Right atrium auricular region (tissue), 2 donors: Measurements from ENCODE around the gene TOM1L2. TPM values are rescaled to one million over a fixed set of nuclear protein-coding genes. Genes with fewer than 3 reads are reported as not detected.

Experiments
- DNase-seq: peaks from one replicate; pipeline ENCODE4 v3.0.0-alpha.2; 2019; ENCODE audit warnings: low spot score
- H3K27ac ChIP-seq, 2 donors: fragments of 200-600 bp; sonication (generic); 1 replicate in 1 of 2; 2 replicates in 1 of 2; pipeline ENCODE4 v1.5.1; 2016 to 2019
- H3K27me3 ChIP-seq, 2 donors: fragments of 200-600 bp; sonication (generic); one replicate each; pipeline versions ENCODE4 v1.5.1 to v1.6.0; 2017 to 2019
- H3K36me3 ChIP-seq: fragments of 200-600 bp; sonication (generic); one replicate; pipeline ENCODE4 v1.5.1; 2016
- H3K4me1 ChIP-seq, 2 donors: fragments of 200-600 bp; sonication (generic); one replicate each; pipeline versions ENCODE4 v1.5.1 to v1.6.0; 2017 to 2019
- H3K4me3 ChIP-seq, 2 donors: fragments of 200-600 bp; sonication (generic); 1 replicate in 1 of 2; 2 replicates in 1 of 2; pipeline ENCODE4 v1.5.1; 2017 to 2019; ENCODE audit warnings: mild to moderate bottlenecking in 1 of 2, moderate library complexity in 1 of 2
- H3K9me3 ChIP-seq, 2 donors: fragments of 200-600 bp; sonication (generic); one replicate each; pipeline ENCODE4 v1.5.1; 2019
- total RNA-seq, 2 donors: library from RNA; depleted of rRNA; stranded (reverse); fragments of >200 nt; gene quantifications; one replicate each; pipeline ENCODE4 v1.1.0, GENCODE V29; 2016
- TF ChIP-seq, protein P1 (sequence below), 2 donors: fragments of 200-600 bp; sonication (generic); IDR thresholded peaks; one replicate each; pipeline ENCODE4 v1.5.1; 2019; ENCODE audit warnings: antibody characterized with exemption in 2 of 2

The TOM1L2 gene
- total RNA-seq, 2 donors from 2014 or later: 186 to 347 TPM

DNA sequence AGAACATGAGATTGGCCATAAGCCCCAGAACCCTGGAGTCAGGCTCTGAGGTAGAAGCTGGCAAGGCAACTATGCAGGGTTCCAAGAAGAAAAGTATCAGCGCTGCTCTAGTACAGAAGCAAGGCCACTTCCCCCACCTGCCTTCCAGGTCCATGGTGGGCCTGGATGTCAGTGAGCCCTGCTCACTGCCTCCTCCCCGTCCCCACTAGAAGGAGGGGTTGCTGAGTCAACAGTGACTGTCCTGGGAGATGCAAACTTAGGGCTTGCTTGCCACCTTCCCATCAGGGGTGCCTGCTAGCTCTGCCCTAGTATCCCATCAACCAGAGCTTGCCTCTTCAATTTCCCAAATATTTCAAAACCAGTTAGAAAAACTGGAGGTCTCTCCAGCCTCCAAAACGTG lies 105.8 kb downstream of the TOM1L2 start:
- H3K9me3 ChIP-seq: no peaks in the 10 kb centered on the region
- H3K27me3 ChIP-seq: no peaks in the 10 kb centered on the region
- H3K36me3 ChIP-seq: peaks cover 41% of the 10 kb centered on the region
- DNase-seq: no peak
- no peak overlapping the region for H3K27ac ChIP-seq
- peaks cover 0 to 24% of the 10 kb centered on the region in 2 donors for H3K4me1 ChIP-seq
- H3K4me3 ChIP-seq: no peak overlapping the region
- TF ChIP-seq, protein P1, sequence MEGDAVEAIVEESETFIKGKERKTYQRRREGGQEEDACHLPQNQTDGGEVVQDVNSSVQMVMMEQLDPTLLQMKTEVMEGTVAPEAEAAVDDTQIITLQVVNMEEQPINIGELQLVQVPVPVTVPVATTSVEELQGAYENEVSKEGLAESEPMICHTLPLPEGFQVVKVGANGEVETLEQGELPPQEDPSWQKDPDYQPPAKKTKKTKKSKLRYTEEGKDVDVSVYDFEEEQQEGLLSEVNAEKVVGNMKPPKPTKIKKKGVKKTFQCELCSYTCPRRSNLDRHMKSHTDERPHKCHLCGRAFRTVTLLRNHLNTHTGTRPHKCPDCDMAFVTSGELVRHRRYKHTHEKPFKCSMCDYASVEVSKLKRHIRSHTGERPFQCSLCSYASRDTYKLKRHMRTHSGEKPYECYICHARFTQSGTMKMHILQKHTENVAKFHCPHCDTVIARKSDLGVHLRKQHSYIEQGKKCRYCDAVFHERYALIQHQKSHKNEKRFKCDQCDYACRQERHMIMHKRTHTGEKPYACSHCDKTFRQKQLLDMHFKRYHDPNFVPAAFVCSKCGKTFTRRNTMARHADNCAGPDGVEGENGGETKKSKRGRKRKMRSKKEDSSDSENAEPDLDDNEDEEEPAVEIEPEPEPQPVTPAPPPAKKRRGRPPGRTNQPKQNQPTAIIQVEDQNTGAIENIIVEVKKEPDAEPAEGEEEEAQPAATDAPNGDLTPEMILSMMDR (IDR thresholded peaks at IDR 0.05): no peak

GRCh38 chr17:17865035-17865434 lies 107.2 kb downstream of the TOM1L2 start:
- TF ChIP-seq, protein P1 (IDR thresholded peaks at IDR 0.05): no peak
- H3K4me3 ChIP-seq: no peak overlapping the region
- no peak for DNase-seq
- H3K36me3 ChIP-seq: peaks cover 51% of the 10 kb centered on the region
- H3K4me1 ChIP-seq: peaks cover 0 to 29% of the 10 kb centered on the region in 2 donors
- H3K27me3 ChIP-seq: no peaks in the 10 kb centered on the region
- H3K9me3 ChIP-seq: no peaks in the 10 kb centered on the region
- H3K27ac ChIP-seq: no peak overlapping the region

DNA sequence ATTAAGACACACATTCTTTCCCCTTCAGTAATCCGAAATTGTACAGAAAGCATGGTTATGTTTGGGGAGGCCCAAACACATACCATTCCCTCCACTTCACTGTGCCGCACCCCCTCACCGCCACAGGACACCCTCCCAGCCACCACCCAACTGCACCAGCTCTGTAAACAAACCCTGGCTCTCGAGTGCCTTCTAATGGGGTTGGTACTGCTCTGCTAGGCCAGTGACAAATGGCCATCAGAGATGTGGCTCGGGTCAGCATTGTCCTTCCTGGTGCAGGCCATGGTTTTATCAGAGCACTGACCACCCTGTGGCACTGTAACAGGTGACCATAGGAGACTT lies 111.5 kb downstream of the TOM1L2 start:
- peaks cover 0 to 24% of the 10 kb centered on the region in 2 donors for H3K4me1 ChIP-seq
- DNase-seq: no peak
- peaks cover 24% of the 10 kb centered on the region for H3K36me3 ChIP-seq
- TF ChIP-seq, protein P1 (IDR thresholded peaks at IDR 0.05): no peak
- no peaks in the 10 kb centered on the region for H3K9me3 ChIP-seq
- H3K27me3 ChIP-seq: no peaks in the 10 kb centered on the region
- no peak overlapping the region for H3K27ac ChIP-seq
- no peak overlapping the region for H3K4me3 ChIP-seq

DNA sequence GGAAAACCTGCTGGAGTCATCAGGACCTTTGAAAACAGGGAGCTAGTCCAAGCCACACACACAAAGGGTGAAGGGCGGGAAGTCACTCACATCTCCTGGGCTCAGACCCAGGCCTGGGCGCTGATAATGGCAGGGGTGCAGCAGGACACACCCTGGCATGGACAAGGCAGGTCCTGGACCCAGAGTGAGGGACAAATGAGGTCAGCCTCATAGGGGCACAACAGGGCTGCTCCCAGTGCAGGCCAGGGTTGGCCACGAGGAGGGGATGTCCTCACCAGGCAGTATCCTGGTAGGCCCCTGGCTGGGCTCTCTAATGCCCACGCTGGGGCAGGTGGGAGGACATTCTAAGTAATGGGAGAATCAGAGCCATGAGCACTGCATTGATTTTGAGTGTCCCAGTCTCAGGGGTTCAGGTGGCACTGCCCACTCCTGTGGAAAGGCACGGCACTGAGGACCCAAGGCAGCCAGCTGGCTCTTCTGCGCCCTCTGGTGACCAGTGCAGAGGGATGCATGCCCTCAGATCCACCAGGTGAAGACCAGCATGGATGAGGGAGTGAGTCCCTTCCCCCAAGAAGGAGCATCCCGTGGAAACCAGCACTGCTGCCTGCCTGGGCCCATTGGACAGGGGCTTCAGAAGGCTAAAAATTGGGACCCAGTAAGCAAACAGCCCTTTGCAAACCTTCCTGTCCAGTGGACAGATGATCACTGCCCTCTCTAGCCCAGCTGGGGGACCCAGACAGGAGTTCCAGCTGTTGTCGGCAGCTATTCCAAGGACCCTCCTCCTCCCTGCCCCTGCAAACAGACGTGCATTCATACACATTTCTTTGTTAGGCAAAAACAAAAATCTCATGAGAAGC lies 112.1 kb downstream of the TOM1L2 start:
- TF ChIP-seq, protein P1 (IDR thresholded peaks at IDR 0.05): peak; percentile 92 to 98
- H3K36me3 ChIP-seq: peaks cover 24% of the 10 kb centered on the region
- no peak for DNase-seq

DNA sequence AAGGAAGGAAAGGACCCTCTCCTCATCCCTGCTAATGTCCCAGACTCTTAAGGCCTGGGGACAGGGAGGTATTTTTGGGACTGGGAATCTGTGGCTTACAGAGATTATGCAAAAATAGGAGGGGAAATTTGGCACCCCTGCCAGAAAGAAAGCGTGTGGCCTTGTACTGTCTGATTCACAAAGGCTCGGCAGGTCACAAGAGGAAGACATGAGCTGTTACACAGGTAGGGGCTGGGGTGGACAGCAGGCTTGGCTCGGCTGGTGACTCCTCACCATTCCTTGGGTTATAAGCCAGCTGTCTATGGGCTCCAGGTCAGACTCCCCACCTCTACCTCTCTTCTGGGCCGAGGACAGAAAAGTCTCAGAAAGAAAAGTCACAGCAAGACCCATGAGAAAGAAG lies 114.7 kb downstream of the TOM1L2 start:
- Histone ChIP-seq H3K27ac (no peak overlapping the region), H3K4me3 (no peak overlapping the region), H3K4me1 (peaks cover 0 to 29% of the 10 kb centered on the region in 2 donors), H3K27me3 (no peaks in the 10 kb centered on the region), H3K9me3 (no peaks in the 10 kb centered on the region), H3K36me3 (peaks cover 21% of the 10 kb centered on the region)
- TF ChIP-seq, protein P1 (IDR thresholded peaks at IDR 0.05): no peak
- no peak for DNase-seq

More for the DNA sequence above, 112.1 kb downstream of the TOM1L2 start:
- H3K4me1 ChIP-seq: peaks cover 0 to 24% of the 10 kb centered on the region in 2 donors
- no peaks in the 10 kb centered on the region for H3K27me3 ChIP-seq
- no peak overlapping the region for H3K4me3 ChIP-seq
- H3K27ac ChIP-seq: peak overlapping the region; percentile 19 to 32
- H3K9me3 ChIP-seq: no peaks in the 10 kb centered on the region
